Left forelimb (tissue), 1 donor: ENCODE results near the gene EGR1.
"Not testable (repeated sequence)": the region's sequence is repeated elsewhere in the genome, so short reads cannot be mapped to it uniquely, and the experiment has no call there.

Source experiments
- DNase-seq: peaks from one replicate; pipeline ENCODE4 v3.0.0-alpha.2; 2018; ENCODE audit warnings: low spot score

EGR1 gene

GRCh38 chr5:138507485-138507884 is 42.2 kb downstream of the EGR1 start:
- not testable (repeated sequence) for DNase-seq

GRCh38 chr5:138508958-138509357 is 43.7 kb downstream of the EGR1 start:
- no peak for DNase-seq

- no peak for DNase-seq
Measured at GRCh38 chr5:138514021-138514420, 48.7 kb downstream of the EGR1 start.

- DNase-seq = no peak
Measured at GRCh38 chr5:138515556-138516245, 50.4 kb downstream of the EGR1 start.

GRCh38 chr5:138517437-138517836 is 52.2 kb downstream of the EGR1 start:
- no peak for DNase-seq
